Measurements from ENCODE around the gene NBAS.

Gene NBAS

DNA sequence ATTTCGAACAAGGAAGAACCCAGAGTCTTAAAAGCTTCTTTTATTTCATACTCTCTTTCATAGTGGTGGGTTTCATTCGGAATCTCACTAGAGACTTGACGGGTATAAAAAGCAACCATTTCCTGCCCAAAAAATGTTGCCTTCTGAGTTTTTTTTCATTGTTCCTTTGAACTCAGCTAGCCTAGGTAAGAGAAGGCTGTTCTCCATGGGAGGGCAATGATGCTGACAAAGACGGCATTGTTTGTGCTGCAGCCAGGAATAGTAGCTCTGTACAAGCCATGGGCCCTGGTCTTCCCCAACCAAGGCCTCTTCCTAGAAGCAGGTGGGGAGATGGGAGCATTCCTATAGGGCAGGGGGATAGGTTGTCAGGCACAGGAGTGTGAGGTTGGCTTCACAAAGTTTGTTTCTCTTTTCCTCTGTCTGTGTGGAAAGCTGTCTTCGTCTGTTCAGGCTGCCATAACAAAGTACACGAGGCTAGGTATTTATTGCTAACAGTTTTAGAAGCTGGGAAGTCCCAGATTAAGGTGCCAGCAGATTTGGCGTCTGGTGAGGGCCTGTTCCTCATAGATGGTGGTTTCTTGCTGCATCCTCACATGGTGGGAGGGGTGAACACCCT, 405.1 kb downstream of the NBAS start:
- no peak overlapping the region for H3K4me3 ChIP-seq (ENCODE audit: low read length)
- no peak for DNase-seq (ENCODE audit: low read depth)
- no peak for TF ChIP-seq CTCF (conservative IDR thresholded peaks at IDR 0.05; ENCODE audit: low read length)

DNA sequence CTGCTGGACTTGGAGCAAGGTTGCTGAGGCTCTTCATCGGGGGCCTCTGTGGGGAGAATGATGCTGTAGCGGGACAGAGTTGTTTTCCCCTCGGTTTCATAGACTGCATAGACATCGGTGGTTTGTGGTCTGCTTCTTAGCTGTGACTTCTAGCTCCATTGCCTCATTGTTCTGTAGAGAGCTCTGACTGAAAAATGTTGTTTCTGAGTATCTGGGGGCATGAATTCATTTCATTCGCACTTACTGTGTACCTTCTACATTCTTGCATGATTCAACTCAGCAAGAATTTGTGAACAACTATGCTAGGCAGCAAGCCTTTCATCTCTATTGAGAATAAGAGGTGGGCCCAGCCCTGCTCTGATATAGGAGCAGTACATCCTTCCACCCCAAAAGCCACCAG, 406.8 kb downstream of the NBAS start:
- H3K4me3 ChIP-seq (ENCODE audit: low read length): no peak overlapping the region
- no peak for DNase-seq (ENCODE audit: low read depth)
- no peak for TF ChIP-seq CTCF (conservative IDR thresholded peaks at IDR 0.05; ENCODE audit: low read length)

- H3K4me3 ChIP-seq (ENCODE audit: low read length): no peak overlapping the region
- no peak for TF ChIP-seq CTCF (conservative IDR thresholded peaks at IDR 0.05; ENCODE audit: low read length)
- DNase-seq (ENCODE audit: low read depth): no peak
These were observed 408.8 kb downstream of the NBAS start for GRCh38 chr2:15152382-15152781.

GRCh38 chr2:15149063-15149462, 412.1 kb downstream of the NBAS start:
- no peak overlapping the region for H3K4me3 ChIP-seq (ENCODE audit: low read length)
- no peak for DNase-seq (ENCODE audit: low read depth)
- TF ChIP-seq CTCF (conservative IDR thresholded peaks at IDR 0.05; ENCODE audit: low read length): no peak

DNA sequence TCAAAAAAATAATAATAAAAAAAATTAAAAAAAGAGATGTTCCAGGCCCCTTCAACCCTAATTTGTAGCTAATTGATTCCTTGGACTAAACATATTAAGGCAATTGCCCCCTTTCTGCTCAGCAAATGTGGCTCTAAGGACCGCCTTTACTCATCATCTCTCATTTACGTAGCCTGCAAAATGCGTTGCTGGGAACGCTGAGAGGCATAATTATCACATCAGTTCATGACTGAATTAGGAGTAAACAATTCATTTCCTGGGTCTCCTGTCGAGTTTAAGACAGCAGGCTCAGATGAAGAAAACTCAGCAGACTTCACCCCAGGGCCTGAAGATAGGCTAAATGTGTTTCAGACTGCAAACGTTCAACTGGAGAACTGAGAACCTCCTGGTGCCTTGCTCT, 413.5 kb downstream of the NBAS start:
- DNase-seq (ENCODE audit: low read depth): no peak
- H3K4me3 ChIP-seq (ENCODE audit: low read length): no peak overlapping the region
- no peak for TF ChIP-seq CTCF (conservative IDR thresholded peaks at IDR 0.05; ENCODE audit: low read length)

DNA sequence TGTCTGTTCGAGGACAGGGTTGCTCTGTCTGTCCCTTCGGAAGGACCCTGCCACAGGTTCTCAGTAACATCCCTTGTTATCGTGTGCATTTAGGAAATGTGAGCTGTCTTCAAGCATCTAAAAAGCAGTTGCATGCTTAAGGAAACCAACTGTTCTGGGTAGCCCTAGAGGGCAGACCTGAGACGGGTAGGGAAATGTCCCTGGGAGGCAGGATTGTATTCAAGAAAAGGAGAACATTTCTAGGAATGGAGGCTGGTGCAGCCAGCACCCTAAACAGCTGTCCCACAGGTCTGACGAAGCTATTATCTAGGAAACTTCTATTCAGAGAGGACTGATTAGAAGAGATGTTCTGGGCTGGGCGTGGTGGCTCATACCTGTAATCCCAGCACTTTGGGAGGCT, 414.2 kb downstream of the NBAS start:
- H3K4me3 ChIP-seq (ENCODE audit: low read length): no peak overlapping the region
- no peak for TF ChIP-seq CTCF (conservative IDR thresholded peaks at IDR 0.05; ENCODE audit: low read length)
- DNase-seq (ENCODE audit: low read depth): no peak

DNA sequence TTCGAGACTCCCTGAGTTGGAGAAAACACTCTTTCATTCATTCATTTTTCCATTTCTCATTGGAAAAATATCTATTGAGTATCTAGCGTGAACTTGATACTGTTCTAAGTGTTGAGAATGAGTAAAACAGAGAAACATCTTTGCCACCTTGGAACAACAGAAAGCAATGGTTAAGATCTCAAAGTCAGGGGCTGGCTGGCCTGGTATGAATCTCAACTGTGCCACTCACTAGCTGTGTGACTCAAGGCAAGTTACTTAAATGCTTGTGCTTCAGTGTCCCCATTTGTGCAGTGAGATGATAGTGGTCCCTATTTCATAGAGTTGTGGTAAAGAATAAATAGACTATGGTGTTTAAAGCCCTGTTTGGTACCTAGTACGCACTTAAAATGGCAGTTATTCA, 415.2 kb downstream of the NBAS start:
- H3K4me3 ChIP-seq (ENCODE audit: low read length): no peak overlapping the region
- TF ChIP-seq CTCF (conservative IDR thresholded peaks at IDR 0.05; ENCODE audit: low read length): no peak
- no peak for DNase-seq (ENCODE audit: low read depth)
